K562 (cell line): ENCODE results near the gene CCDC9. TPM values are rescaled to one million over a fixed set of nuclear protein-coding genes. Genes with fewer than 3 reads are reported as not detected.

Experiments used
- BCL6 ChIP-seq: fragments of 250-450 bp; sonication (Bioruptor Pico); IDR thresholded peaks from 2 replicates; pipeline ENCODE4 v1.4.0; 2020
- CEBPG ChIP-seq, 3 experiments: fragments of 200-800 bp in 1 of 3; sonication (Bioruptor generic) in 1 of 3; sonication (generic) in 1 of 3; formaldehyde crosslinking in 1 of 3; IDR thresholded peaks in 2 of 3; conservative IDR thresholded peaks in 1 of 3; 2 replicates each; pipeline versions ENCODE4 v1.6.1 to v1.8.0; 2016 to 2022; ENCODE audit warnings: missing compliant biosample characterization in 2 of 3, missing genetic modification characterization in 2 of 3, mild to moderate bottlenecking in 1 of 3, missing genetic modification reagents in 1 of 3
- CHCHD3 ChIP-seq: fragments of 250-450 bp; sonication (Bioruptor Pico); IDR thresholded peaks from 2 replicates; pipeline ENCODE4 v2.1.2; 2022; ENCODE audit warnings: mild to moderate bottlenecking
- CHD2 ChIP-seq: IDR thresholded peaks from 2 replicates; pipeline ENCODE4 v1.6.1; 2011; ENCODE audit warnings: low read depth, low read length
- KLF16 ChIP-seq: IDR thresholded peaks from 2 replicates; pipeline ENCODE4 v1.6.1; 2016; ENCODE audit warnings: antibody characterized with exemption
- L3MBTL2 ChIP-seq: fragments of 450-650 bp; IDR thresholded peaks from 2 replicates; pipeline ENCODE4 v1.6.1; 2016; ENCODE audit warnings: mild to moderate bottlenecking, moderate library complexity
- MEF2D ChIP-seq: conservative IDR thresholded peaks from 2 replicates; pipeline ENCODE4 v1.6.1; 2016; ENCODE audit warnings: low read depth, missing genetic modification characterization, missing compliant biosample characterization
- MTA1 ChIP-seq: fragments of 450-650 bp; IDR thresholded peaks from 2 replicates; pipeline ENCODE4 v1.6.1; 2017; ENCODE audit warnings: borderline replicate concordance
- MYNN ChIP-seq, 2 experiments: sonication (generic); formaldehyde crosslinking in 1 of 2; IDR thresholded peaks; 2 replicates each; pipeline versions ENCODE4 v1.5.0 to v1.6.1; 2016 to 2020; ENCODE audit warnings: antibody characterized with exemption in 1 of 2, missing genetic modification reagents in 1 of 2
- NFATC3 ChIP-seq: fragments of 450-650 bp; IDR thresholded peaks from 2 replicates; pipeline ENCODE4 v1.6.1; 2017; ENCODE audit warnings: mild to moderate bottlenecking
- RFX1 ChIP-seq: fragments of 450-650 bp; IDR thresholded peaks from 2 replicates; pipeline ENCODE4 v1.6.1; 2016; ENCODE audit warnings: mild to moderate bottlenecking, moderate library complexity
- SUPT5H ChIP-seq: fragments of 450-650 bp; IDR thresholded peaks from 2 replicates; pipeline ENCODE4 v1.6.1; 2016
- ZBED1 ChIP-seq: IDR thresholded peaks from 2 replicates; pipeline ENCODE4 v1.6.1; 2014
- ZNF253 ChIP-seq: fragments of 250-450 bp; sonication (Bioruptor Pico); conservative IDR thresholded peaks from 2 replicates; pipeline ENCODE4 v1.6.1; 2021; ENCODE audit warnings: mild to moderate bottlenecking
- ZNF274 ChIP-seq: IDR thresholded peaks from 2 replicates; pipeline ENCODE4 v1.6.1; 2011; ENCODE audit warnings: low read depth, mild to moderate bottlenecking, low read length, moderate library complexity, borderline replicate concordance
- ZNF668 ChIP-seq: fragments of 250-450 bp; sonication (Bioruptor Pico); IDR thresholded peaks from 2 replicates; pipeline ENCODE4 v1.8.0; 2022; ENCODE audit warnings: mild to moderate bottlenecking, inconsistent platforms
- polyA plus RNA-seq, 8 experiments: library from polyadenylated mRNA; depleted of rRNA in 4 of 8; stranded (reverse) in 5 of 8; unstranded in 3 of 8; fragments of >200 nt; fragmentation: Nextera tagmentation in 2 of 8; fragmentation: Illumina TruSeq in 1 of 8; extraction: Ambion mirVana in 2 of 8; extraction: Trizol in 1 of 8; gene quantifications; 2 replicates each; pipeline versions ENCODE4 v1.2.1 to v1.2.3, GENCODE V29; 2011 to 2014; ENCODE audit warnings: inconsistent platforms in 1 of 8, missing spikeins in 1 of 8
- total RNA-seq, 7 experiments: library from RNA; depleted of rRNA in 6 of 7; stranded (reverse); fragments of >200 nt in 6 of 7; fragmentation: Illumina TruSeq in 2 of 7; extraction: Trizol in 2 of 7; gene quantifications; 2 replicates each; pipeline versions ENCODE4 v1.2.1 to v1.2.3, GENCODE V29; 2011 to 2021; ENCODE audit warnings: low replicate concordance in 1 of 7
- TF ChIP-seq, protein P1 (sequence below): sonication (generic); formaldehyde crosslinking; IDR thresholded peaks from 2 replicates; pipeline ENCODE4 v1.8.0; 2022; ENCODE audit warnings: missing genetic modification reagents, mild to moderate bottlenecking, moderate library complexity, borderline replicate concordance
- TF ChIP-seq, protein P2 (sequence below): sonication (generic); formaldehyde crosslinking; IDR thresholded peaks from 2 replicates; pipeline ENCODE4 v1.8.1; 2023; ENCODE audit warnings: mild to moderate bottlenecking, missing genetic modification reagents
- TF ChIP-seq, protein P3 (sequence below), 2 experiments: fragments of 450-650 bp; IDR thresholded peaks; 2 replicates each; pipeline ENCODE4 v1.6.1; 2018; ENCODE audit warnings: mild to moderate bottlenecking in 2 of 2, low read depth in 1 of 2; ENCODE audit not compliant: partially characterized antibody in 2 of 2
- TF ChIP-seq, protein P4 (sequence below), 2 experiments: fragments of 200-800 bp in 1 of 2; sonication (Bioruptor generic) in 1 of 2; sonication (generic) in 1 of 2; formaldehyde crosslinking in 1 of 2; IDR thresholded peaks in 1 of 2; conservative IDR thresholded peaks in 1 of 2; 2 replicates each; pipeline versions ENCODE4 v1.5.0 to v1.6.1; 2016 to 2020; ENCODE audit warnings: missing compliant biosample characterization in 1 of 2, missing genetic modification characterization in 1 of 2, missing genetic modification reagents in 1 of 2

Gene CCDC9
- total and polyA plus RNA-seq, 9 of the 15 experiments (the other 6 are each of a cell fraction or from before 2014, with no cell fraction given) = 0.23 to 38.6 (median 8.4) TPM

DNA sequence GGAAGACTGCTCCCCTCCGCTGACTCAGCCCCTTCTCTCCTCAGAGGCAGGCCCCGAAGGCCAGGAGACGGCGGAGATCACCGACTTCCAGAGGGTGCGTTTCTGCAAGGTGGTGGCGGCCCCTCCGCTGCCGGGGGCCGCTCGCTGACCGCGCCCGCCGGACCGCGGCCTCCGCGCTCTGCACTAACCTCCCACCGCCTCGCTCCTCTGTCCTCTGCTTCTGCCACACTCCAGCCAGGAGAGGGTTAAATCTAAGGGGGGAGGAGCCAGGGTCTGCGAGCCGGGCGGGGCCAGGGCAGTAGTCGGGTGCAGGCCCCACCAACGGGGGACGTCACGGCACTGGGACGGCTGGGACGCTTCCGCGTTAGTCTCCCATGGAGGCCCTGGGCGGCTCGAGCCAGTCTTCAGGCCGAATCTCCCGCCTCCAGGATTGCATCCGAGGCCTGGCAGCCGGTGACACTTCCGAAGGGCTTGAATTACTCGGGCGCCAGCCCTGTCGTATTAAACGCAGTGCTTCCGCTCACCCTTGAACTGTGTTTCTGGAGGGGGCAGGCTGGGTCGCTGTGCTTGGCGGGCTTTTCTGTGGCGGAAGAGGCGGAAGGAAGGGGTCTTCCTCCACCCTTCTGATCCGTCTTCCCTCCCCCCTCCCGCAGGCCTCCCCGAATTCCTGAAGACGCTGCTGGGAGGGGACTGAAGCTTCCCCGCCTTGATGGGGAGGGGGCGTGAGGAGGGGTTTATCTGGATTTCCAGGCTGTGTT, 17.2 kb downstream of the CCDC9 start (continued):
- TF ChIP-seq, protein P1, sequence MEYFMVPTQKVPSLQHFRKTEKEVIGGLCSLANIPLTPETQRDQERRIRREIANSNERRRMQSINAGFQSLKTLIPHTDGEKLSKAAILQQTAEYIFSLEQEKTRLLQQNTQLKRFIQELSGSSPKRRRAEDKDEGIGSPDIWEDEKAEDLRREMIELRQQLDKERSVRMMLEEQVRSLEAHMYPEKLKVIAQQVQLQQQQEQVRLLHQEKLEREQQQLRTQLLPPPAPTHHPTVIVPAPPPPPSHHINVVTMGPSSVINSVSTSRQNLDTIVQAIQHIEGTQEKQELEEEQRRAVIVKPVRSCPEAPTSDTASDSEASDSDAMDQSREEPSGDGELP (CRISPR knock-in tag) = peak; percentile 69; the same call in 1 of the 2 replicates
- TF ChIP-seq NFATC3 = no peak
- no peak for TF ChIP-seq ZBED1
- TF ChIP-seq, protein P2, sequence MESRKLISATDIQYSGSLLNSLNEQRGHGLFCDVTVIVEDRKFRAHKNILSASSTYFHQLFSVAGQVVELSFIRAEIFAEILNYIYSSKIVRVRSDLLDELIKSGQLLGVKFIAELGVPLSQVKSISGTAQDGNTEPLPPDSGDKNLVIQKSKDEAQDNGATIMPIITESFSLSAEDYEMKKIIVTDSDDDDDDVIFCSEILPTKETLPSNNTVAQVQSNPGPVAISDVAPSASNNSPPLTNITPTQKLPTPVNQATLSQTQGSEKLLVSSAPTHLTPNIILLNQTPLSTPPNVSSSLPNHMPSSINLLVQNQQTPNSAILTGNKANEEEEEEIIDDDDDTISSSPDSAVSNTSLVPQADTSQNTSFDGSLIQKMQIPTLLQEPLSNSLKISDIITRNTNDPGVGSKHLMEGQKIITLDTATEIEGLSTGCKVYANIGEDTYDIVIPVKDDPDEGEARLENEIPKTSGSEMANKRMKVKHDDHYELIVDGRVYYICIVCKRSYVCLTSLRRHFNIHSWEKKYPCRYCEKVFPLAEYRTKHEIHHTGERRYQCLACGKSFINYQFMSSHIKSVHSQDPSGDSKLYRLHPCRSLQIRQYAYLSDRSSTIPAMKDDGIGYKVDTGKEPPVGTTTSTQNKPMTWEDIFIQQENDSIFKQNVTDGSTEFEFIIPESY = peak; percentile 26; the same call in 1 of the 2 replicates
- no peak for TF ChIP-seq BCL6 (CRISPR knock-in tag)
- TF ChIP-seq CEBPG (CRISPR knock-in tag; IDR thresholded peaks at IDR 0.05) = no peak
- no peak for TF ChIP-seq CEBPG (tag; conservative IDR thresholded peaks at IDR 0.05 in 1 of 2, IDR thresholded peaks at IDR 0.05 in 1 of 2)
- no peak; the same call in 1 of the 2 replicates for TF ChIP-seq KLF16
- no peak for TF ChIP-seq ZNF253 (CRISPR knock-in tag)
- no peak for TF ChIP-seq ZNF274
- TF ChIP-seq ZNF668 = no peak
- no peak for TF ChIP-seq MEF2D (tag)
- TF ChIP-seq MYNN (IDR thresholded peaks at IDR 0.05) = no peak; the same call in 1 of the 2 replicates
- no peak for TF ChIP-seq MYNN (CRISPR knock-in tag; IDR thresholded peaks at IDR 0.05)
- no peak for TF ChIP-seq CHCHD3 (CRISPR knock-in tag)
- TF ChIP-seq, protein P3, sequence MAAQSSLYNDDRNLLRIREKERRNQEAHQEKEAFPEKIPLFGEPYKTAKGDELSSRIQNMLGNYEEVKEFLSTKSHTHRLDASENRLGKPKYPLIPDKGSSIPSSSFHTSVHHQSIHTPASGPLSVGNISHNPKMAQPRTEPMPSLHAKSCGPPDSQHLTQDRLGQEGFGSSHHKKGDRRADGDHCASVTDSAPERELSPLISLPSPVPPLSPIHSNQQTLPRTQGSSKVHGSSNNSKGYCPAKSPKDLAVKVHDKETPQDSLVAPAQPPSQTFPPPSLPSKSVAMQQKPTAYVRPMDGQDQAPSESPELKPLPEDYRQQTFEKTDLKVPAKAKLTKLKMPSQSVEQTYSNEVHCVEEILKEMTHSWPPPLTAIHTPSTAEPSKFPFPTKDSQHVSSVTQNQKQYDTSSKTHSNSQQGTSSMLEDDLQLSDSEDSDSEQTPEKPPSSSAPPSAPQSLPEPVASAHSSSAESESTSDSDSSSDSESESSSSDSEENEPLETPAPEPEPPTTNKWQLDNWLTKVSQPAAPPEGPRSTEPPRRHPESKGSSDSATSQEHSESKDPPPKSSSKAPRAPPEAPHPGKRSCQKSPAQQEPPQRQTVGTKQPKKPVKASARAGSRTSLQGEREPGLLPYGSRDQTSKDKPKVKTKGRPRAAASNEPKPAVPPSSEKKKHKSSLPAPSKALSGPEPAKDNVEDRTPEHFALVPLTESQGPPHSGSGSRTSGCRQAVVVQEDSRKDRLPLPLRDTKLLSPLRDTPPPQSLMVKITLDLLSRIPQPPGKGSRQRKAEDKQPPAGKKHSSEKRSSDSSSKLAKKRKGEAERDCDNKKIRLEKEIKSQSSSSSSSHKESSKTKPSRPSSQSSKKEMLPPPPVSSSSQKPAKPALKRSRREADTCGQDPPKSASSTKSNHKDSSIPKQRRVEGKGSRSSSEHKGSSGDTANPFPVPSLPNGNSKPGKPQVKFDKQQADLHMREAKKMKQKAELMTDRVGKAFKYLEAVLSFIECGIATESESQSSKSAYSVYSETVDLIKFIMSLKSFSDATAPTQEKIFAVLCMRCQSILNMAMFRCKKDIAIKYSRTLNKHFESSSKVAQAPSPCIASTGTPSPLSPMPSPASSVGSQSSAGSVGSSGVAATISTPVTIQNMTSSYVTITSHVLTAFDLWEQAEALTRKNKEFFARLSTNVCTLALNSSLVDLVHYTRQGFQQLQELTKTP (IDR thresholded peaks at IDR 0.05; ENCODE audit: low read depth in 1 of 2, partially characterized antibody in 2 of 2) = peak in 1 of 2 experiments; percentile 42
- TF ChIP-seq SUPT5H = peak; percentile 87
- TF ChIP-seq MTA1 = no peak
- no peak for TF ChIP-seq RFX1
- no peak for TF ChIP-seq CHD2
- TF ChIP-seq, protein P4, sequence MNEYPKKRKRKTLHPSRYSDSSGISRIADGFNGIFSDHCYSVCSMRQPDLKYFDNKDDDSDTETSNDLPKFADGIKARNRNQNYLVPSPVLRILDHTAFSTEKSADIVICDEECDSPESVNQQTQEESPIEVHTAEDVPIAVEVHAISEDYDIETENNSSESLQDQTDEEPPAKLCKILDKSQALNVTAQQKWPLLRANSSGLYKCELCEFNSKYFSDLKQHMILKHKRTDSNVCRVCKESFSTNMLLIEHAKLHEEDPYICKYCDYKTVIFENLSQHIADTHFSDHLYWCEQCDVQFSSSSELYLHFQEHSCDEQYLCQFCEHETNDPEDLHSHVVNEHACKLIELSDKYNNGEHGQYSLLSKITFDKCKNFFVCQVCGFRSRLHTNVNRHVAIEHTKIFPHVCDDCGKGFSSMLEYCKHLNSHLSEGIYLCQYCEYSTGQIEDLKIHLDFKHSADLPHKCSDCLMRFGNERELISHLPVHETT (CRISPR knock-in tag; conservative IDR thresholded peaks at IDR 0.05 in 1 of 2, IDR thresholded peaks at IDR 0.05 in 1 of 2) = no peak
- peak; percentile 63; the same call in 1 of the 2 replicates for TF ChIP-seq L3MBTL2
